ENCODE data around the gene FREM3. TPM values are rescaled to one million over a fixed set of nuclear protein-coding genes. Genes with fewer than 3 reads are reported as not detected.
"Not testable (repeated sequence)": the region's sequence is repeated elsewhere in the genome, so short reads cannot be mapped to it uniquely, and the experiment has no call there.

FREM3 gene
- total RNA-seq, 1 donor from 2014 or later: 0.78 TPM

- Histone ChIP-seq H3K4me1 (peaks cover 15% of the 10 kb centered on the region), H3K36me3 (peaks cover 99% of the 10 kb centered on the region), H3K27me3 (no peaks in the 10 kb centered on the region), H3K4me3 (no peak overlapping the region), H3K27ac (peak overlapping the region; percentile 3), H3K9me3 (no peaks in the 10 kb centered on the region)
- intact Hi-C loops (cut with DNase I): no loop called here
- ATAC-seq (peak; percentile 47), DNase-seq (no peak)
- TF ChIP-seq, protein P1, sequence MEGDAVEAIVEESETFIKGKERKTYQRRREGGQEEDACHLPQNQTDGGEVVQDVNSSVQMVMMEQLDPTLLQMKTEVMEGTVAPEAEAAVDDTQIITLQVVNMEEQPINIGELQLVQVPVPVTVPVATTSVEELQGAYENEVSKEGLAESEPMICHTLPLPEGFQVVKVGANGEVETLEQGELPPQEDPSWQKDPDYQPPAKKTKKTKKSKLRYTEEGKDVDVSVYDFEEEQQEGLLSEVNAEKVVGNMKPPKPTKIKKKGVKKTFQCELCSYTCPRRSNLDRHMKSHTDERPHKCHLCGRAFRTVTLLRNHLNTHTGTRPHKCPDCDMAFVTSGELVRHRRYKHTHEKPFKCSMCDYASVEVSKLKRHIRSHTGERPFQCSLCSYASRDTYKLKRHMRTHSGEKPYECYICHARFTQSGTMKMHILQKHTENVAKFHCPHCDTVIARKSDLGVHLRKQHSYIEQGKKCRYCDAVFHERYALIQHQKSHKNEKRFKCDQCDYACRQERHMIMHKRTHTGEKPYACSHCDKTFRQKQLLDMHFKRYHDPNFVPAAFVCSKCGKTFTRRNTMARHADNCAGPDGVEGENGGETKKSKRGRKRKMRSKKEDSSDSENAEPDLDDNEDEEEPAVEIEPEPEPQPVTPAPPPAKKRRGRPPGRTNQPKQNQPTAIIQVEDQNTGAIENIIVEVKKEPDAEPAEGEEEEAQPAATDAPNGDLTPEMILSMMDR (IDR thresholded peaks at IDR 0.05): no peak
Observed at GRCh38 chr4:143531788-143532491, 168.5 kb downstream of the FREM3 start.

GRCh38 chr4:143531380-143531779 is 169.1 kb downstream of the FREM3 start:
- peaks cover 15% of the 10 kb centered on the region for H3K4me1 ChIP-seq
- DNase-seq (no peak), ATAC-seq (peak; percentile 76)
- H3K36me3 ChIP-seq: peaks cover 99% of the 10 kb centered on the region
- TF ChIP-seq, protein P1 (IDR thresholded peaks at IDR 0.05): peak; percentile 44
- H3K27me3 ChIP-seq: no peaks in the 10 kb centered on the region
- intact Hi-C loops (cut with DNase I): no loop called here
- H3K4me3 ChIP-seq: no peak overlapping the region
- H3K9me3 ChIP-seq: no peaks in the 10 kb centered on the region
- peak overlapping the region; percentile 3 for H3K27ac ChIP-seq

- H3K27me3 ChIP-seq; H3K4me3 ChIP-seq; intact Hi-C loops (cut with DNase I); H3K27ac ChIP-seq; DNase-seq; ATAC-seq; H3K9me3 ChIP-seq: not testable (repeated sequence)
- H3K36me3 ChIP-seq: peaks cover 97% of the 10 kb centered on the region
- peaks cover 15% of the 10 kb centered on the region for H3K4me1 ChIP-seq
Observed at GRCh38 chr4:143528046-143528445, 172.4 kb downstream of the FREM3 start.

Other genes starting within 250 kb of the FREM3 start
- gene SMARCA5, start 187.0 kb downstream of the FREM3 start, total RNA-seq: 61.5 TPM
- gene GYPE, start 204.9 kb upstream of the FREM3 start, total RNA-seq: 3.2 TPM

Measured in upper lobe of right lung (tissue), 1 donor.